Measurements from ENCODE around the gene INHA. TPM values are rescaled to one million over a fixed set of nuclear protein-coding genes. Genes with fewer than 3 reads are reported as not detected.

The INHA gene
- total RNA-seq, 1 experiment from 2014 or later: 0.80 TPM

DNA sequence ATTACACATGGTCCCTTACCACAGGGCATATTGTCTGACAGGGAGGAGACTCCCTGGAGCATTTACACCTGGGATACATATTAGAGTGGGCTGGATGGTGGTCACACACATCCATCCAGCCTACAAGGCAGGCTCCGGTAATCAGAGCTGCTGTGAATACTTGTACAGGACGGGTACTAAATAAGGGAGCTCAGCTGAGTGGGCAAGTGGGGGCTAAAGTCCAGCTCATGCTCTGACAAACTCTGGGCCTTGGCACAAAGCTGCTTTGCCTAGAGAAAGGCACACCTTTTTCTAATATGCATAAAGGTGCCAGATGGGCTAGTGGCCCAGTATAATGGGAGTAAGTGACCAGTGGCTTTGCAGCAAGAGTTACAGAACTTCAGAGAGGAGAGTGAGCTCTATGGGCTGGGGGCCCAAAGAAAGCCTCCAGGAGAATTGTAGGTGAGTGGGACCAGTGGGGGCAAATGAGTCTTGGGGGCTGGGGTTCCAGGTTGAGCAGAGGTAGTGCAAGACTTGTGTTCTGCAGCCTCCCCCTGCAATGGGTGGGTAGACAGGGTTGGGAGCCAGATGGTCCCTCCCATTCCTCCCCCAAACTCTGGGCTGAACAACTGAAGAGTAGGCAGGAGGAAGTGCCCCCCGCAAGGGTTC, 26.7 kb upstream of the INHA start:
- CTCF ChIA-PET: no interaction called here
- TF ChIP-seq, protein P1, sequence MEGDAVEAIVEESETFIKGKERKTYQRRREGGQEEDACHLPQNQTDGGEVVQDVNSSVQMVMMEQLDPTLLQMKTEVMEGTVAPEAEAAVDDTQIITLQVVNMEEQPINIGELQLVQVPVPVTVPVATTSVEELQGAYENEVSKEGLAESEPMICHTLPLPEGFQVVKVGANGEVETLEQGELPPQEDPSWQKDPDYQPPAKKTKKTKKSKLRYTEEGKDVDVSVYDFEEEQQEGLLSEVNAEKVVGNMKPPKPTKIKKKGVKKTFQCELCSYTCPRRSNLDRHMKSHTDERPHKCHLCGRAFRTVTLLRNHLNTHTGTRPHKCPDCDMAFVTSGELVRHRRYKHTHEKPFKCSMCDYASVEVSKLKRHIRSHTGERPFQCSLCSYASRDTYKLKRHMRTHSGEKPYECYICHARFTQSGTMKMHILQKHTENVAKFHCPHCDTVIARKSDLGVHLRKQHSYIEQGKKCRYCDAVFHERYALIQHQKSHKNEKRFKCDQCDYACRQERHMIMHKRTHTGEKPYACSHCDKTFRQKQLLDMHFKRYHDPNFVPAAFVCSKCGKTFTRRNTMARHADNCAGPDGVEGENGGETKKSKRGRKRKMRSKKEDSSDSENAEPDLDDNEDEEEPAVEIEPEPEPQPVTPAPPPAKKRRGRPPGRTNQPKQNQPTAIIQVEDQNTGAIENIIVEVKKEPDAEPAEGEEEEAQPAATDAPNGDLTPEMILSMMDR (IDR thresholded peaks at IDR 0.05; ENCODE audit: unreplicated experiment): no peak
- Mint-ChIP-seq H3K27me3 (ENCODE audit: unreplicated experiment) (peaks cover 30% of the 10 kb centered on the region), H3K9me3 (ENCODE audit: low read depth, unreplicated experiment) (no peaks in the 10 kb centered on the region), H3K27ac (ENCODE audit: unreplicated experiment) (no peak overlapping the region), H3K4me3 (ENCODE audit: low read depth, unreplicated experiment) (no peak overlapping the region), H3K4me1 (ENCODE audit: low read depth, unreplicated experiment) (peaks cover 20% of the 10 kb centered on the region), H3K36me3 (ENCODE audit: insufficient read depth, unreplicated experiment) (peaks cover 42% of the 10 kb centered on the region)
- no TSS peak for BruUV-seq (replicated peaks)
- DNase-seq: no peak
- intact Hi-C loops (cut with micrococcal nuclease; ENCODE audit: unreplicated experiment): no loop called here

- CTCF ChIA-PET: no interaction called here
- H3K27me3 Mint-ChIP-seq (ENCODE audit: unreplicated experiment): peaks cover 30% of the 10 kb centered on the region
- H3K4me3 Mint-ChIP-seq (ENCODE audit: low read depth, unreplicated experiment): no peak overlapping the region
- TF ChIP-seq, protein P1 (IDR thresholded peaks at IDR 0.05; ENCODE audit: unreplicated experiment): no peak
- H3K27ac Mint-ChIP-seq (ENCODE audit: unreplicated experiment): no peak overlapping the region
- peaks cover 20% of the 10 kb centered on the region for H3K4me1 Mint-ChIP-seq (ENCODE audit: low read depth, unreplicated experiment)
- H3K9me3 Mint-ChIP-seq (ENCODE audit: low read depth, unreplicated experiment): no peaks in the 10 kb centered on the region
- DNase-seq: no peak
- BruUV-seq (replicated peaks): no TSS peak
- H3K36me3 Mint-ChIP-seq (ENCODE audit: insufficient read depth, unreplicated experiment): peaks cover 40% of the 10 kb centered on the region
- intact Hi-C loops (cut with micrococcal nuclease; ENCODE audit: unreplicated experiment): no loop called here
Observed at GRCh38 chr2:219545943-219546352, 26.2 kb upstream of the INHA start.

GRCh38 chr2:219547621-219548020, 24.5 kb upstream of the INHA start:
- intact Hi-C loops (cut with micrococcal nuclease; ENCODE audit: unreplicated experiment): no loop called here

DNA sequence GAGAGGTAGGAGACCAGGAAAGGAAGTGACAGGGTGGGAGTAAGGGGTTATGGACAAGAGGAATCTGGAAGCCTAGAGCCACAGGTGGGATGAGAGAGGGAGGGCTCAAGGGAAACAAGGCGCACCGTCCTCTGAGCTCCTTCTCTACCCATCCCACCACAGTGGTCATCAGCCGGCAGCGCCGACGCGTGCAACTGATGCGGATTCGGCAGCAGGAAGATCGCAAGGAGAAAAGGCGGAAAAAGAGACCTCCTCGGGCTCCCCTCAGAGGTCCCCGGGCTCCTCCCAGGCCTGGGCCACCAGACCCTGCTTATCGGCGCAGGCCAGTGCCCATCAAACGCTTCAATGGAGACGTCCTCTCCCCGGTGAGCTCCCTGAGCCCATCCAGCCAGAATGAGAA, 23.1 kb upstream of the INHA start:
- no peak overlapping the region for H3K4me3 Mint-ChIP-seq (ENCODE audit: low read depth, unreplicated experiment)
- no TSS peak for BruUV-seq (replicated peaks)
- DNase-seq: no peak
- intact Hi-C loops (cut with micrococcal nuclease; ENCODE audit: unreplicated experiment): no loop called here
- no peaks in the 10 kb centered on the region for H3K9me3 Mint-ChIP-seq (ENCODE audit: low read depth, unreplicated experiment)
- no peak overlapping the region for H3K27ac Mint-ChIP-seq (ENCODE audit: unreplicated experiment)
- CTCF ChIA-PET: no interaction called here
- peaks cover 10% of the 10 kb centered on the region for H3K4me1 Mint-ChIP-seq (ENCODE audit: low read depth, unreplicated experiment)
- TF ChIP-seq, protein P1 (IDR thresholded peaks at IDR 0.05; ENCODE audit: unreplicated experiment): no peak
- H3K27me3 Mint-ChIP-seq (ENCODE audit: unreplicated experiment): peaks cover 30% of the 10 kb centered on the region
- H3K36me3 Mint-ChIP-seq (ENCODE audit: insufficient read depth, unreplicated experiment): peaks cover 27% of the 10 kb centered on the region

More at GRCh38 chr2:219547621-219548020, 24.5 kb upstream of the INHA start:
- DNase-seq: no peak
- Mint-ChIP-seq H3K36me3 (ENCODE audit: insufficient read depth, unreplicated experiment) (peaks cover 37% of the 10 kb centered on the region), H3K4me3 (ENCODE audit: low read depth, unreplicated experiment) (no peak overlapping the region), H3K4me1 (ENCODE audit: low read depth, unreplicated experiment) (peaks cover 10% of the 10 kb centered on the region), H3K9me3 (ENCODE audit: low read depth, unreplicated experiment) (no peaks in the 10 kb centered on the region), H3K27me3 (ENCODE audit: unreplicated experiment) (peaks cover 30% of the 10 kb centered on the region), H3K27ac (ENCODE audit: unreplicated experiment) (no peak overlapping the region)
- CTCF ChIA-PET: no interaction called here
- TF ChIP-seq, protein P1 (IDR thresholded peaks at IDR 0.05; ENCODE audit: unreplicated experiment): no peak
- no TSS peak for BruUV-seq (replicated peaks)
